GM12891 (cell line): ENCODE data around the gene SRGAP1.
"Not testable (repeated sequence)": the region's sequence is repeated elsewhere in the genome, so short reads cannot be mapped to it uniquely, and the experiment has no call there.

Experiments
- DNase-seq: peaks from one replicate; pipeline ENCODE4 v3.0.0; 2011; ENCODE audit warnings: low spot score; ENCODE audit not compliant: insufficient read length
- FAIRE-seq: peaks from 2 replicates; lab custom pipeline; 2011; peaks lifted over from hg19 to GRCh38; lab: Jason Lieb, UNC
- PAX5 ChIP-seq: IDR thresholded peaks from 2 replicates; pipeline ENCODE4 v1.6.1; 2011; ENCODE audit warnings: low read length, moderate library complexity, mild to moderate bottlenecking; ENCODE audit not compliant: insufficient read depth, severe bottlenecking
- POLR2A ChIP-seq: IDR thresholded peaks from 2 replicates; pipeline ENCODE4 v1.6.1; 2011; ENCODE audit warnings: low read depth, low read length, control low read depth
- POLR2AphosphoS5 ChIP-seq: IDR thresholded peaks from 2 replicates; pipeline ENCODE4 v1.6.1; 2011; ENCODE audit warnings: low read depth, low read length, control low read depth
- POU2F2 ChIP-seq: IDR thresholded peaks from 2 replicates; pipeline ENCODE4 v1.6.1; 2011; ENCODE audit warnings: low read depth, mild to moderate bottlenecking, control low read depth, low read length, moderate library complexity
- SPI1 ChIP-seq: IDR thresholded peaks from 2 replicates; pipeline ENCODE4 v1.6.1; 2011; ENCODE audit warnings: low read depth, low read length, control low read depth
- TAF1 ChIP-seq: IDR thresholded peaks from 2 replicates; pipeline ENCODE4 v1.6.1; 2011; ENCODE audit warnings: low read depth, low read length, control low read depth

The SRGAP1 gene

GRCh38 chr12:64018524-64018923 lies 174.0 kb downstream of the SRGAP1 start:
- no peak for TF ChIP-seq SPI1
- no peak for TF ChIP-seq POLR2A
- TF ChIP-seq PAX5: no peak
- no peak for TF ChIP-seq TAF1
- TF ChIP-seq POLR2AphosphoS5: no peak
- no peak for TF ChIP-seq POU2F2
- DNase-seq: no peak
- no peak for FAIRE-seq

- TF ChIP-seq SPI1 (no peak), POLR2AphosphoS5 (no peak), TAF1 (no peak), POU2F2 (no peak), PAX5 (no peak), POLR2A (no peak)
- DNase-seq (no peak), FAIRE-seq (no peak)
Measured at GRCh38 chr12:64019101-64019500, 174.6 kb downstream of the SRGAP1 start.

DNA sequence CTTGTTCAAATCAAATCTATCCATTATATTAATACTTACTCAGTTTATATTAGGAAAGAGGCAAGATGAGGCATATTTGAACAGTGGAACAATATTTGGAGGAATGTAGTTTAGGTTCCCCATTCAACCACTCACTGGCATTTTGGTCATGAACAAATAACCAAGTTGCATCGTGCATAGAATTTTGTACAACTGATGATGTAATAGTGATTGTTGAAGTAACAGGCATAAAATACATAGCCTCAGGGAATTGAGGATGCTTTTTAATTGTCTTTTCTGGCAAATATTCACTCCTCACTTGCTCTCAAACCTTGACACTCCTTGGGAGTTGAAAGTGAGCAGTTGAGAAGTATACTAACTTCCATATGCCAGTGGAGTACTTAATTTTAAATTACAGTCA lies 175.2 kb downstream of the SRGAP1 start:
- no peak for TF ChIP-seq SPI1
- TF ChIP-seq POLR2A: no peak
- TF ChIP-seq TAF1: no peak
- TF ChIP-seq POLR2AphosphoS5: no peak
- no peak for TF ChIP-seq POU2F2
- TF ChIP-seq PAX5: no peak
- DNase-seq (no peak), FAIRE-seq (no peak)

DNA sequence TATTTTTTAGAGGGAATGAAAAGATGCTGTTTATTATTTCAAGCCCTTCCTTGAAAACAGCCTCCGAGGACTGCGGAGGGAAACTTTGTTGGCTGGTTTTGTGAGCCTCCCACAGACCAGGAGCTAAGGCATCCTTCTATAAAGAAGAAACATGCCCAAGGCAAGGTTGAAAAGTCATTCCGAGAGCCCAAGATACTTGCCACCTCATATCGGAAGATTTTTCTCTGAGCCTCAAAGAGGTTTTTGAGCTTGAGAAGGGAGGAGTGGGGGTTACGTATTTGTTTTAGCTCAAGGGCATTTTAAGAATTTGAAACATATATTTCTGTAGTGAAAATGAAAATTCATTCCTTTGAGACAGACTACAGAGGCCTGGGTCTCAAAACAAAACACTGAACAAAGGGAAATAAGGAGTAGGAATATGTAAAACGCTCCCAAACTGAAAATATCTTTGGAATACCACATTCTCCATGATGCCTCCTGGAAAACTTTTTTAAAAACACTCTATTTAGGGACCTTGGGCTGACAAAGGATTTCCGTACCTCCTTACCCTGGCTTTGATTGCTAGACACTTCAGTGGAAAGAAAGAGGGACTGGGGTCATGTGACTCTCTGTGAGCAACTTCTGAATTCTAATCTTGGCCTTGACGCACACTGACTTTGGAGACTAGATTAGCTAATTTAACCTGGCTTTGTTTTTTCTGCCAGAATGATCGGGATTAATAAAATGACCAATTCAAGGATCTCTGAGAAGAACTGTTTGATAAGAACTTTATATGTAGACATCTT lies 180.9 kb downstream of the SRGAP1 start:
- DNase-seq: no peak
- TF ChIP-seq POLR2A (no peak), TAF1 (no peak), SPI1 (no peak), POLR2AphosphoS5 (no peak), POU2F2 (no peak), PAX5 (no peak)
- FAIRE-seq: no peak

GRCh38 chr12:64027311-64027710 lies 182.8 kb downstream of the SRGAP1 start:
- no peak for TF ChIP-seq POU2F2
- no peak for TF ChIP-seq PAX5
- no peak for TF ChIP-seq POLR2AphosphoS5
- no peak for TF ChIP-seq SPI1
- no peak for TF ChIP-seq POLR2A
- no peak for TF ChIP-seq TAF1
- FAIRE-seq (no peak), DNase-seq (no peak)

DNA sequence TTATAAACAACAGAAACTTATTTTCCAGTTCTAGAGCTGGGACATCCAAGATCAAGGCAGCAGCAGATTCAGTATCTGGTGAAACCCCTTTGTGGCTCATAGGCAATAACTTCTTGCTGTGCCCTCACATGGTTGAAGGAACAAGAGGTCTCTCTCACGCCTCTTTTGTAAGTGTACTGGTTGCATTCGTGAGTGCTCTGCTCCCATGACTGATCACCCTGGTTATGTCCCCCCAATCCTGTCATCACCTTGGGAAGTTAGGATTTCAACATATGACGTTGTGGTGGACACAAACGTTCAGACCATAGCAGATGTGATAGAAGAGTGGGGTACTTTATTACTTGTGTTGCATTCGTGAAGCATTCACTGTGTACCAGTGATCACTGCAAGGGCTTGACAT lies 184.0 kb downstream of the SRGAP1 start:
- TF ChIP-seq SPI1 (no peak), PAX5 (no peak), TAF1 (no peak), POLR2A (no peak)
- DNase-seq: no peak
- FAIRE-seq: no peak

DNA sequence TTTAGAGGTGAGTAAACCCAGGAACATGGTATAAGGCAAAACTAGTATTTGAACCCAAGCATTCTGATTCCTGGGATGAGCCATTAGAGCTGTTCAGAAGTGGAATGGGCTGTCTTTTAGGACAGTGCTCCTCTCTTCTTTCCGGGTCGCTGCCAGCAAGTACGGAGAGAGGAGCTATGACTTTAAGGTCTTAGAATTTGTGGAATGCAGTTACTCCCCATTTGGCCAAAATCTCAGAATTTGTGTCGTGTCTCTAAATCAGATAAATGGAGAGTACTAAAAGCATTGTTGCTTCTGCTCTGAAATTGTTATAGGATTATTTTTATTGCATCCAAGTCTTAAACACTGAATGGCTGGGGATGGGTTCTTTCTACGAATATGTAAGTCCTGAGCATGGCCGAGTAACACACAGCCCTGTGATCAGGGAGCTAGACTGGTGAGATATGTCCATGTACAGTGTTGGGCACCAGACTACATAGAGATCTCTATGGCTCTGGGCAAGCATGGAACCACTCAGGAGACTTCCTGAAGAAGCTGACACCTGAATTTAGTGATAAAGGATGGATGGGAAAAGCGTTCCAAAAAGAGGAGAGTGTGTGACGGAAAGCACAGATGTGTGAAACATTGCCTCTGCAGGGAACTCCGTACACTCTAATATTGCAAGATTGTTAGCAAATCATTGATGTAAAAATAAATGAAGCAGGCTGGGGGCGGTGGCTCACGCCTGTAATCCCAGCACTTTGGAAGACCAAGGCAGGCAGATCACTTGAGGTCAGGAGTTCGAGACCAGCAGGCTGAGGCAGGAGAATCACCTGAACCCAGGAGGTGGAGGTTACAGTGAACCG lies 184.7 kb downstream of the SRGAP1 start:
- FAIRE-seq: no peak

GRCh38 chr12:64030155-64030554 lies 185.7 kb downstream of the SRGAP1 start:
- TF ChIP-seq TAF1: no peak
- FAIRE-seq (no peak), DNase-seq (no peak)

More for the DNA sequence above, 184.7 kb downstream of the SRGAP1 start:
- TF ChIP-seq POLR2AphosphoS5 (no peak), TAF1 (no peak), SPI1 (no peak), POU2F2 (no peak), POLR2A (no peak), PAX5 (no peak)
- DNase-seq: no peak

DNA sequence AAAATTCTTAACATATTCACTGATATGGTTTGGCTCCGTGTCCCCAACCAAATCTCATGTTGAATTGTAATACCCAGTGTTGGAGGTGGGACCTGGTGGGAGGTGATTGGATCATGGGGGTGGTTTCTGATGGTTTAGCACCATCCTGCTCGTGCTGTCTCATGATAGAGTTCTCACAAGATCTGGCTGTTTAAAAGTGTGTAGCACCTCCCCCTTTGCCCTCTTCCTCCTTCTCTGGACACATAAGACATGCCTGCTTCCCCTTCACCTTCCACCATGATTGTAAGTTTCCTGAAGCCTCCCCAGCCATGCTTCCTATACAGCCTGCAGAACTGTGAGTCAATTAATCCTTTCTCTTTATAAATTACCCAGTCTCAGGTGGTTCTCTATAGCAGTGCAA lies 189.6 kb downstream of the SRGAP1 start:
- not testable (repeated sequence) for FAIRE-seq, DNase-seq

DNA sequence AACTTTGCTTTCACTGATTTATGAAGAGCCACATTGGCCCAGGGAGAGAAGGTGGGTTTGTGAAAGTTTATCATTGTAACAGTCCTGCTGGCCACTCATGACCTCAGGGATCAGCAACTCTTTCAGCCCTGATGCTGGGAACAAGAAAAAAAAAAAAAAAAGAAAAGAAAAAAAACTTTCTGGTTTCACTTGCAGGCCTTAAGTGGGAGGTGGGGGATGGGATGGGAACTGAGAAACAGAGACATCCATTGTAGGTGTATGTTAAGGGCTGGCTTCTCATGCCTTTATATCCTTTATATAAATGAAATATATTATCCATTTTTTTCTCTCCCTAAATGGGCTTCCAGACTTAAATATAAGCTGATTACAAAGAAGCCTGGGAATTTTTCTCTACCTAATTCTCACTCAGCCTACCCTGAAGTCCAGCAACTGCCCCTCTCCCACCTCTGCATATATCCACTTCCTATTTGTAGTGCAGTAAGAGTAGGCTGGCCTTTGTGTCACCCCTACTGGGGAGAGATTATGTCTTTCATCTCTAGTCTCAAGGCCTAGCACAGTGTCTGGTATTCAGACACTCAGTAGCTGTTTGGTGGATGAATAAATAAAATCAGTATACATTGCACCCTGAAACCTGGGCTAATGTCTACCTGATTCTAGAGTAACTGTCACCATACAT lies 190.5 kb downstream of the SRGAP1 start:
- FAIRE-seq: no peak
- DNase-seq: no peak
- TF ChIP-seq POLR2A (no peak), SPI1 (peak; percentile 52; the same call in 1 of the 2 replicates)
